ENCODE measurements around the gene SLC12A8.

The SLC12A8 gene

GRCh38 chr3:125142420-125142778 is 70.1 kb downstream of the SLC12A8 start:
- Mint-ChIP-seq H3K36me3 (ENCODE audit: insufficient read depth) (peaks cover 10% of the 10 kb centered on the region), H3K4me1 (ENCODE audit: low read depth in 2 of 2) (peaks cover 22 to 27% of the 10 kb centered on the region in 2 donors), H3K27ac (peak overlapping the region in 1 of 2 donors; percentile 90), H3K4me3 (peak overlapping the region; percentile 85 to 88), H3K27me3 (no peaks in the 10 kb centered on the region), H3K9me3 (no peaks in the 10 kb centered on the region)
- ATAC-seq (replicated peaks) (no peak), DNase-seq (no peak)

DNA sequence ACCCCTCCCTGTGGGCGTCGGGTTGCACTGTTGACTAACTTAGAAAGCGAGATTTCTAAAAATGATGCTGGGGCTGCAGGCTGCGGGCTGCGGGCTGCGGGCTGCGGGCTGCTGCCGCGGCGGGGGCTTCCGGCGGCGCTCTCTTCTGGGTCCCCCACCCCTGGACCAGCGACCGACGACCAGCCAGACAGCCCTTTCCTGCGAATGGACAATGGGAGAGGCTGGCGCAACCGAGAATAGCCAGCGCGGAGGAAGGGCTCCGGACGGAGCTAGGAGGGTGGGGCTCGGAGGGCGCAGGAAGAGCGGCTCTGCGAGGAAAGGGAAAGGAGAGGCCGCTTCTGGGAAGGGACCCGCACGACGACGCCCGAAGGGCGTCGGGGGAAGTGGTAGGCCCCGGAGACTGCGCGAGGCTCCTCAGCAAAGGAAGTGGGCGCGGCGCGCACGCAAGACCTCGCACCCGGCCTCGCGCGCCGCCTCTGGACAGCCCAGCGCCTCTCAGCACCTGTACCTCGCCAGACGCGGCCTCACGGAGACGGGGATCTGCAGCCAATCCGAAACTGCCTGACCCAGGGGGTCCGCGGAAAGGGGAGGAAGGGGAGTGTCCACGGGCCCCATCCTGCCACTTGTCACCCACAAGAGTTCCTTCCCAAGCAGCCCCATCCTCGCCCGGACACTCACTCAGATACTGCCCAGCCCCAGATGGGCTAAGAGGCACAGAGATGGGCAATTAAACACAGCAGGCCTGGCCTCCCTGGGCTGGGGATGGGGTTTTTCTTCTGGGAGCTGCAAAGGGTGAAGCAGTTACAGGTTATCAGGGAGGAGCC is 70.7 kb downstream of the SLC12A8 start:
- Mint-ChIP-seq H3K27me3 (no peaks in the 10 kb centered on the region), H3K4me3 (peak overlapping the region; percentile 85 to 88), H3K36me3 (ENCODE audit: insufficient read depth) (peaks cover 10% of the 10 kb centered on the region), H3K27ac (peak overlapping the region; percentile 90 to 91), H3K9me3 (no peaks in the 10 kb centered on the region), H3K4me1 (ENCODE audit: low read depth in 2 of 2) (peaks cover 22 to 27% of the 10 kb centered on the region in 2 donors)
- DNase-seq (peak; percentile 53 to 60 (median 56)), ATAC-seq (replicated peaks) (peak; percentile 89)

- no peaks in the 10 kb centered on the region for H3K27me3 Mint-ChIP-seq
- no peaks in the 10 kb centered on the region for H3K9me3 Mint-ChIP-seq
- peaks cover 10% of the 10 kb centered on the region for H3K36me3 Mint-ChIP-seq (ENCODE audit: insufficient read depth)
- peak overlapping the region; percentile 90 to 91 for H3K27ac Mint-ChIP-seq
- ATAC-seq (replicated peaks) = no peak
- DNase-seq = no peak
- peak overlapping the region; percentile 85 to 88 for H3K4me3 Mint-ChIP-seq
- peaks cover 22 to 31% of the 10 kb centered on the region in 2 donors for H3K4me1 Mint-ChIP-seq (ENCODE audit: low read depth in 2 of 2)
Observed at GRCh38 chr3:125140818-125141595, 71.5 kb downstream of the SLC12A8 start.

GRCh38 chr3:125140011-125140817 is 72.3 kb downstream of the SLC12A8 start:
- no peak for ATAC-seq (replicated peaks)
- Mint-ChIP-seq H3K36me3 (ENCODE audit: insufficient read depth) (peaks cover 10% of the 10 kb centered on the region), H3K4me1 (ENCODE audit: low read depth in 2 of 2) (peaks cover 22 to 31% of the 10 kb centered on the region in 2 donors), H3K9me3 (no peaks in the 10 kb centered on the region), H3K4me3 (peak overlapping the region; percentile 25 to 85), H3K27ac (peak overlapping the region in 1 of 2 donors; percentile 91), H3K27me3 (no peaks in the 10 kb centered on the region)
- no peak for DNase-seq

GRCh38 chr3:125139386-125139785 is 73.2 kb downstream of the SLC12A8 start:
- Mint-ChIP-seq H3K27me3 (no peaks in the 10 kb centered on the region), H3K4me1 (ENCODE audit: low read depth in 2 of 2) (peaks cover 22 to 31% of the 10 kb centered on the region in 2 donors), H3K36me3 (ENCODE audit: insufficient read depth) (peaks cover 10% of the 10 kb centered on the region), H3K4me3 (no peak overlapping the region), H3K9me3 (no peaks in the 10 kb centered on the region), H3K27ac (peak overlapping the region in 1 of 2 donors; percentile 44)
- DNase-seq (no peak), ATAC-seq (replicated peaks) (no peak)

DNA sequence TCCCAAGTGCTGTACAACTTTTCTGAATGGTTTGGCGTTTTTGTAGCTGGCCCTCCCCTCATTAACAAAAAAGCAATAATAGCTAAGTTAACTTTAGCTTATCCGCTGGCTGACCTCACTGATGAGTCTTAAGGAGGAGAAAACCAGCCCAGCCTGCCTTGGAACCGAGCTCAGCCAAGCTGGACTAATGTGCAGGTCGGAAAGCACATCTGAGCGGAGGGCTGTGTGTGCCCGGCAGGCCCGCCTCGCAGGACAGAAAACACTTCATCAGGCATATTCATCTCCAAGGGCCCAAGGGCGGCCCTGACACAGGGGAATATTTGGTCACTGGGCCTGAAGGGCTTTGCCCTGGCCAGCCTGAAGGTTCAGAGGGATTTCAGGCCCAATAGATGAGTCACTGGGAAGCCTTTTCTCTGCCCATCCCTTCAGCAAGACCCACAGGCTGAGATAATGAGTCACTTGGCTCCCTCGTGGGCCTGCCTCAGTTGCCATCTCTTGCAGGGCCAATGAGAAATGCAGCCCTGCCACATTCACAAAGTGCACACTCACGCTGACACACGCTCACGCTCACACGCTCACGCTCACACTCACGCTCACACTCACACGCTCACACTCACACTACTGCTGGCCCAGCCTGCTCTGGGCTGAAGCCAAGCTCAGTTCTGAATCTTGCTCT is 75.1 kb downstream of the SLC12A8 start:
- Mint-ChIP-seq H3K4me3 (no peak overlapping the region), H3K4me1 (ENCODE audit: low read depth in 2 of 2) (peaks cover 22 to 29% of the 10 kb centered on the region in 2 donors)

GRCh38 chr3:125136966-125137357 is 75.6 kb downstream of the SLC12A8 start:
- H3K4me1 Mint-ChIP-seq (ENCODE audit: low read depth in 2 of 2) = peaks cover 26 to 27% of the 10 kb centered on the region in 2 donors

More for the DNA sequence above, 75.1 kb downstream of the SLC12A8 start:
- peaks cover 10% of the 10 kb centered on the region for H3K36me3 Mint-ChIP-seq (ENCODE audit: insufficient read depth)
- no peak for DNase-seq
- H3K9me3 Mint-ChIP-seq = no peaks in the 10 kb centered on the region
- no peak overlapping the region for H3K27ac Mint-ChIP-seq
- ATAC-seq (replicated peaks) = no peak
- no peaks in the 10 kb centered on the region for H3K27me3 Mint-ChIP-seq

GRCh38 chr3:125136515-125136914 is 76.0 kb downstream of the SLC12A8 start:
- Mint-ChIP-seq H3K27me3 (no peaks in the 10 kb centered on the region), H3K4me3 (no peak overlapping the region), H3K36me3 (ENCODE audit: insufficient read depth) (peaks cover 6% of the 10 kb centered on the region), H3K9me3 (no peaks in the 10 kb centered on the region), H3K4me1 (ENCODE audit: low read depth in 2 of 2) (peaks cover 23% of the 10 kb centered on the region in 2 donors), H3K27ac (no peak overlapping the region)
- no peak for ATAC-seq (replicated peaks)
- no peak for DNase-seq

More at GRCh38 chr3:125136966-125137357, 75.6 kb downstream of the SLC12A8 start:
- no peak for DNase-seq
- Mint-ChIP-seq H3K27me3 (no peaks in the 10 kb centered on the region), H3K4me3 (no peak overlapping the region), H3K9me3 (no peaks in the 10 kb centered on the region), H3K27ac (no peak overlapping the region), H3K36me3 (ENCODE audit: insufficient read depth) (peaks cover 10% of the 10 kb centered on the region)
- ATAC-seq (replicated peaks) = no peak

- H3K27me3 Mint-ChIP-seq = no peaks in the 10 kb centered on the region
- peaks cover 11 to 18% of the 10 kb centered on the region in 2 donors for H3K4me1 Mint-ChIP-seq (ENCODE audit: low read depth in 2 of 2)
- ATAC-seq (replicated peaks) (no peak), DNase-seq (no peak)
- peaks cover 3% of the 10 kb centered on the region for H3K36me3 Mint-ChIP-seq (ENCODE audit: insufficient read depth)
- no peak overlapping the region for H3K4me3 Mint-ChIP-seq
- H3K27ac Mint-ChIP-seq = no peak overlapping the region
- no peaks in the 10 kb centered on the region for H3K9me3 Mint-ChIP-seq
Observed at GRCh38 chr3:125134952-125135351, 77.6 kb downstream of the SLC12A8 start.

DNA sequence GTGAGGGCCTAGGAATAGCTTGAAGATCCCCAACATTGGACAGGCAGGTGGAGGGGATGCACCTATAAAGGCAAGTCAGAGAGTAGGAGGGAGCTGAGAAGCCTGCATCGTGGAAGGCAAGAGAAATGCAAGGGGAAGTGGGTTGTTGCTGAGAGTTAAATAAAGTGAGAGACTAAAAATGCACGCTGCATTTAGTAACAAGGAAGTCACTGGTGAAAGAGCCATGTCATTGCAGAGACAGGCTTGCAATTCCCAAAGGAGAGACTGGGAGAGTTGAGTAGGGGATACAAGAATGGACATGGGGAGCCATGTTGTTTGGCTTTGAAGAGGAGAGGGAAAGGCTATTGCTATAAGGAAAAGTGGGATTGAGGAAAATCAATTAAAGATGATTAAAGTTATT is 79.7 kb downstream of the SLC12A8 start:
- DNase-seq = no peak
- peak overlapping the region in 1 of 2 donors; percentile 39 for H3K27ac Mint-ChIP-seq
- H3K36me3 Mint-ChIP-seq (ENCODE audit: insufficient read depth) = peaks cover under 1% of the 10 kb centered on the region
- H3K4me1 Mint-ChIP-seq (ENCODE audit: low read depth in 2 of 2) = peaks cover 16 to 18% of the 10 kb centered on the region in 2 donors
- H3K4me3 Mint-ChIP-seq = no peak overlapping the region
- H3K27me3 Mint-ChIP-seq = no peaks in the 10 kb centered on the region
- no peaks in the 10 kb centered on the region for H3K9me3 Mint-ChIP-seq
- no peak for ATAC-seq (replicated peaks)

DNA sequence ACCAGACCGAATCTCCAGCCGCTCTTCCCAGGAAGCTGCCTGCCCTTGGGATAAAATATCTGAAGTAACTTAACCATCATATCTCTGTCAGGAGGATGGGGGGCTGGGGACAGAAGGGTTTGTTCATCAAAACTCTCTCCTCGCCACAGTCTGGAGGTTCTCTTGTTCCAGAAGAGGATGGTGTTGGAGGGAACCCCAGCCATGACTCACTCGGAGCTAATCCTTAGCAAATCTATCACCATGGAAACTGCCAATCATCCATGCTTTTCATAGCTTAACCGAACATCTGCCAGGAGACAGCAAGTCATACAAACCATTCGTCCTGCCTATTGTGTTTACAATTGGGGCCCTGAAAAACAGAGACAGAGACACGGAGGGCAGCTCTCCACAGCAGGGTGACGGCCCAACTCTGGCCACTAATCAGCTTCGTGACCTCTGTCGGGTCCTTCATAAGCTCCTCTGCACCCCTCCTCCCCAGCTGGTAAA is 83.0 kb downstream of the SLC12A8 start:
- ATAC-seq (replicated peaks) = no peak
- Mint-ChIP-seq H3K4me1 (ENCODE audit: low read depth in 2 of 2) (peaks cover 15 to 30% of the 10 kb centered on the region in 2 donors), H3K27ac (no peak overlapping the region), H3K9me3 (no peaks in the 10 kb centered on the region), H3K4me3 (no peak overlapping the region), H3K36me3 (ENCODE audit: insufficient read depth) (no peaks in the 10 kb centered on the region), H3K27me3 (no peaks in the 10 kb centered on the region)
- no peak for DNase-seq

DNA sequence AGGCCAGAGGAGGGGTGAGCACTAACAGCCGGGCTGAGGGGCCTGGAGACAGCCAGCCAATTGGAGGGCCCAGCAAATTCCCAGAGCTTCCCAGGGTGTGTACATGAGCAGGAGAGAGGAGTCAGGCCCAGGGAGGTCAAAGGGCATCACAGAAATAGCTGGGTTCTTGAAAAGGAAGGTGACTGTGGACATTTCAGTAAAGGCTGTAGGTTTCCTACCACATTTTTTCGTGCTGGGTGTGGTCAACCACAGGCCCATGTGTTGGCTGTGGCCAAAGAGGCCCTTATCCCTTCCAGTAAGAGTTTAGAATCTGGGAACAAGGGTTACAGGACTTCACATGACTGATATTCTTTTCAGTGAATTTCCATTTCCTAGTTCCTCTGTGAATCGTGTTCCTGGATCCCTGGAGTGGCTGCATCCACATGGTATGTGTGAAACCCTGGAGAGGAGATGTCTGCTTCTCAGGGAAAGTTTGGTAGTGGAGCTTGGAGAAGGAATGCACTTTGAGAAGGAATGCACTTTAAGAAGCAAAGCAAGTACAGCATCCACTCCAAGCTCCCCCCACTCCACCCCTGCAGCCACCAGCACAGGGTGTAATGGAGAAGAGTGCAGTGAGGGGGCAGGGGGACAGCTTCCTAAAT is 83.6 kb downstream of the SLC12A8 start:
- Mint-ChIP-seq H3K4me3 (no peak overlapping the region), H3K27me3 (no peaks in the 10 kb centered on the region), H3K4me1 (ENCODE audit: low read depth in 2 of 2) (peaks cover 15 to 31% of the 10 kb centered on the region in 2 donors), H3K36me3 (ENCODE audit: insufficient read depth) (no peaks in the 10 kb centered on the region), H3K9me3 (no peaks in the 10 kb centered on the region), H3K27ac (peak overlapping the region in 1 of 2 donors; percentile 75)
- no peak for ATAC-seq (replicated peaks)
- no peak for DNase-seq

All from effector memory CD8-positive, alpha-beta T cell (primary cell).